Measurements from ENCODE around the gene ST6GALNAC3.

- TF ChIP-seq CTCF (IDR thresholded peaks at IDR 0.05) = no peak
- TF ChIP-seq ZFX (IDR thresholded peaks at IDR 0.05; ENCODE audit: borderline replicate concordance) = no peak
Observed at GRCh38 chr1:76110666-76111065, 36.1 kb downstream of the ST6GALNAC3 start.

Measured in 22Rv1 (cell line).